ENCODE data around the gene ENOX1. TPM values are rescaled to one million over a fixed set of nuclear protein-coding genes. Genes with fewer than 3 reads are reported as not detected.

ENOX1 gene
- total RNA-seq, 2 donors from 2014 or later, result 0.22 to 1.4 TPM

GRCh38 chr13:43551897-43552456 is 234.8 kb downstream of the ENOX1 start:
- intact Hi-C loops (cut with DNase I), result no loop called here
- Histone ChIP-seq H3K9me3 (no peaks in the 10 kb centered on the region), H3K27me3 (no peaks in the 10 kb centered on the region), H3K27ac (no peak overlapping the region), H3K4me1 (no peaks in the 10 kb centered on the region), H3K36me3 (no peaks in the 10 kb centered on the region), H3K4me3 (no peak overlapping the region), H3K9ac (ENCODE audit: low read depth in 2 of 2, low read length in 2 of 2) (no peak overlapping the region)
- DNase-seq, result no peak
- TF ChIP-seq, protein P1, sequence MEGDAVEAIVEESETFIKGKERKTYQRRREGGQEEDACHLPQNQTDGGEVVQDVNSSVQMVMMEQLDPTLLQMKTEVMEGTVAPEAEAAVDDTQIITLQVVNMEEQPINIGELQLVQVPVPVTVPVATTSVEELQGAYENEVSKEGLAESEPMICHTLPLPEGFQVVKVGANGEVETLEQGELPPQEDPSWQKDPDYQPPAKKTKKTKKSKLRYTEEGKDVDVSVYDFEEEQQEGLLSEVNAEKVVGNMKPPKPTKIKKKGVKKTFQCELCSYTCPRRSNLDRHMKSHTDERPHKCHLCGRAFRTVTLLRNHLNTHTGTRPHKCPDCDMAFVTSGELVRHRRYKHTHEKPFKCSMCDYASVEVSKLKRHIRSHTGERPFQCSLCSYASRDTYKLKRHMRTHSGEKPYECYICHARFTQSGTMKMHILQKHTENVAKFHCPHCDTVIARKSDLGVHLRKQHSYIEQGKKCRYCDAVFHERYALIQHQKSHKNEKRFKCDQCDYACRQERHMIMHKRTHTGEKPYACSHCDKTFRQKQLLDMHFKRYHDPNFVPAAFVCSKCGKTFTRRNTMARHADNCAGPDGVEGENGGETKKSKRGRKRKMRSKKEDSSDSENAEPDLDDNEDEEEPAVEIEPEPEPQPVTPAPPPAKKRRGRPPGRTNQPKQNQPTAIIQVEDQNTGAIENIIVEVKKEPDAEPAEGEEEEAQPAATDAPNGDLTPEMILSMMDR (IDR thresholded peaks at IDR 0.05), result no peak

- no peak for DNase-seq
- Histone ChIP-seq H3K27ac (no peak overlapping the region), H3K4me3 (no peak overlapping the region), H3K9me3 (no peaks in the 10 kb centered on the region), H3K27me3 (no peaks in the 10 kb centered on the region), H3K4me1 (no peaks in the 10 kb centered on the region), H3K9ac (ENCODE audit: low read depth in 2 of 2, low read length in 2 of 2) (no peak overlapping the region), H3K36me3 (no peaks in the 10 kb centered on the region)
- intact Hi-C loops (cut with DNase I), result no loop called here
- TF ChIP-seq, protein P1 (IDR thresholded peaks at IDR 0.05), result no peak
Measured at GRCh38 chr13:43546816-43547215, 240.0 kb downstream of the ENOX1 start.

DNA sequence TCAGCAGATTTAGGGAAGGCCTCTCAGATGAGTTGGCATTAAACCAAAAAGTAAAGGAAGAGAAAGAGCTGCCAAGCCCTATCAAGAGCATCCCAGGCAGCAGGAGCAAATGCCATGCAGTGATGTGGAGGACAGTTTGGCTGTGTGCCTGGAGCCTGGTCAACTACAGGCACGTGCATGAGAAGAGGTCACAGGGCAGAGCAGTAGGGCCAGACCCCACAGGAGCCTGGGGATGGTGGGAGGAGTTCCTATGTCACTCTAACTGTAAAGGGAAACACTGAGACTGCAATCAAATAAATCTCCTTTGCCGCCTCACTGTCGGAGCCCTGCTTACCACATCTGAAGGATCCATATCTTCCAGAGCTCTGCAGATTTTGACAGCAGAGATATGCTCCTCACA is 240.5 kb downstream of the ENOX1 start:
- intact Hi-C loops (cut with DNase I), result no loop called here
- Histone ChIP-seq H3K36me3 (no peaks in the 10 kb centered on the region), H3K9me3 (no peaks in the 10 kb centered on the region), H3K27me3 (no peaks in the 10 kb centered on the region), H3K9ac (ENCODE audit: low read depth in 2 of 2, low read length in 2 of 2) (no peak overlapping the region), H3K27ac (no peak overlapping the region), H3K4me1 (no peaks in the 10 kb centered on the region), H3K4me3 (no peak overlapping the region)
- TF ChIP-seq, protein P1 (IDR thresholded peaks at IDR 0.05), result no peak
- no peak for DNase-seq

- TF ChIP-seq, protein P1 (IDR thresholded peaks at IDR 0.05), result no peak
- Histone ChIP-seq H3K4me3 (no peak overlapping the region), H3K36me3 (no peaks in the 10 kb centered on the region), H3K9me3 (no peaks in the 10 kb centered on the region), H3K27ac (no peak overlapping the region), H3K9ac (ENCODE audit: low read depth in 2 of 2, low read length in 2 of 2) (no peak overlapping the region), H3K4me1 (no peaks in the 10 kb centered on the region), H3K27me3 (no peaks in the 10 kb centered on the region)
- DNase-seq, result no peak
- intact Hi-C loops (cut with DNase I), result no loop called here
Measured at GRCh38 chr13:43545317-43545874, 241.4 kb downstream of the ENOX1 start.

GRCh38 chr13:43544631-43545030 is 242.1 kb downstream of the ENOX1 start:
- no peak for DNase-seq
- no peak overlapping the region for H3K27ac ChIP-seq
- intact Hi-C loops (cut with DNase I), result no loop called here

More at GRCh38 chr13:43544631-43545030, 242.1 kb downstream of the ENOX1 start:
- Histone ChIP-seq H3K4me1 (no peaks in the 10 kb centered on the region), H3K36me3 (no peaks in the 10 kb centered on the region), H3K9me3 (no peaks in the 10 kb centered on the region), H3K4me3 (no peak overlapping the region), H3K27me3 (no peaks in the 10 kb centered on the region), H3K9ac (ENCODE audit: low read depth in 2 of 2, low read length in 2 of 2) (no peak overlapping the region)
- TF ChIP-seq, protein P1 (IDR thresholded peaks at IDR 0.05), result no peak

Measured in colonic mucosa (tissue), 4 donors.